Esophagus squamous epithelium (tissue), 4 donors: ENCODE measurements around the gene CNGB1.

Experiments
- CTCF ChIP-seq, 6 experiments: fragments of 450-650 bp in 4 of 6; fragments of 200-600 bp in 2 of 6; sonication (generic) in 2 of 6; IDR thresholded peaks; one replicate each; pipeline ENCODE4 v1.5.1; 2016 to 2019; ENCODE audit warnings: antibody characterized with exemption in 6 of 6, mild to moderate bottlenecking in 4 of 6, moderate library complexity in 4 of 6
- POLR2A ChIP-seq, 4 donors: fragments of 450-650 bp; IDR thresholded peaks; one replicate each; pipeline ENCODE4 v1.6.1; 2017; ENCODE audit warnings: antibody characterized with exemption in 4 of 4, mild to moderate bottlenecking in 4 of 4, moderate library complexity in 3 of 4

DNA sequence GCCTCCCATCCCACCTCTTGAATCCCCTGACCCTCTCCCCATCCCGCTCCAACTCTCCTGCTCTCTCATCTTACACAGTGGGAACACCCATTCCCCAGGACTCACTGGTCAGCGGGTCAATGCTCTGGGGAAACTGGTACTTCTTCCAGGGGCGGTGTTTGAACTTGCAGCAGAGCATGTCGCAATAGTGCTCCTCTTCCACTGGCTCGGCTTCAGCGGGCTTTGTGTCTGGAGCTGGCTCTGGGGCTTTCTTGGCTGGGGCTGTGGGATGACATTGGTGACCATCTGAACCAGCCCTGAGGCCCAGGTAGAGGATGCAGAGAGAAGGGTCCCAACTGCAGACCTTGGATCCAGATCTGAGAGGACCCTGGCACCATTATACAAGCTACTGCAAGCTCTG is 51.9 kb downstream of the CNGB1 start:
- no peak for TF ChIP-seq CTCF (IDR thresholded peaks at IDR 0.05)
- TF ChIP-seq POLR2A (IDR thresholded peaks at IDR 0.05) = no peak
